Measurements from ENCODE around the gene ZNF638. TPM values are rescaled to one million over a fixed set of nuclear protein-coding genes. Genes with fewer than 3 reads are reported as not detected.
A peak's percentile ranks its signal among the peaks of the same experiment; 100 is the strongest.

The ZNF638 gene
- total and polyA plus RNA-seq, 5 donors = 69.9 to 84.2 (median 76.2) TPM

- WGBS = 67% methylated on average over 2 of the region's 2 CpGs
- no peaks in the 10 kb centered on the region for H3K9me3 ChIP-seq (ENCODE audit: control insufficient read depth, low read length)
- H3K27me3 ChIP-seq (ENCODE audit: control insufficient read depth, insufficient read depth) = no peaks in the 10 kb centered on the region
- H3K27ac ChIP-seq (ENCODE audit: low read length) = no peak overlapping the region
- no peak overlapping the region for H3K4me3 ChIP-seq (ENCODE audit: low read length)
- no peak for DNase-seq
- peaks cover 16% of the 10 kb centered on the region for H3K4me1 ChIP-seq (ENCODE audit: control insufficient read depth, insufficient read depth, low read length)
- intact Hi-C loops (cut with DNase I) = no loop called here
- no peak for ATAC-seq
These were observed 140.4 kb downstream of the ZNF638 start for GRCh38 chr2:71472019-71472418.

- ATAC-seq = no peak
- Histone ChIP-seq H3K9me3 (ENCODE audit: control insufficient read depth, low read length) (no peaks in the 10 kb centered on the region), H3K4me1 (ENCODE audit: control insufficient read depth, insufficient read depth, low read length) (peaks cover 16% of the 10 kb centered on the region), H3K4me3 (ENCODE audit: low read length) (no peak overlapping the region), H3K27me3 (ENCODE audit: control insufficient read depth, insufficient read depth) (no peaks in the 10 kb centered on the region), H3K27ac (ENCODE audit: low read length) (peak overlapping the region; percentile 86)
- intact Hi-C loops (cut with DNase I) = no loop called here
- DNase-seq = no peak
- 94% methylated on average over 9 of the region's 9 CpGs for WGBS
These were observed 141.9 kb downstream of the ZNF638 start for GRCh38 chr2:71473346-71474031.

GRCh38 chr2:71474116-71474743 is 142.6 kb downstream of the ZNF638 start:
- H3K4me1 ChIP-seq (ENCODE audit: control insufficient read depth, insufficient read depth, low read length) = peaks cover 10% of the 10 kb centered on the region
- no peak overlapping the region for H3K4me3 ChIP-seq (ENCODE audit: low read length)

GRCh38 chr2:71474744-71475397 is 143.3 kb downstream of the ZNF638 start:
- DNase-seq (peak; percentile 55 to 70 (median 66)), ATAC-seq (peak; percentile 77 to 93)
- WGBS = 66% methylated on average over 10 of the region's 10 CpGs
- H3K4me3 ChIP-seq (ENCODE audit: low read length) = no peak overlapping the region
- peaks cover 8% of the 10 kb centered on the region for H3K4me1 ChIP-seq (ENCODE audit: control insufficient read depth, insufficient read depth, low read length)
- no peaks in the 10 kb centered on the region for H3K9me3 ChIP-seq (ENCODE audit: control insufficient read depth, low read length)
- H3K27ac ChIP-seq (ENCODE audit: low read length) = peak overlapping the region; percentile 86
- intact Hi-C loops (cut with DNase I) = no loop called here
- no peaks in the 10 kb centered on the region for H3K27me3 ChIP-seq (ENCODE audit: control insufficient read depth, insufficient read depth)

More at GRCh38 chr2:71474116-71474743, 142.6 kb downstream of the ZNF638 start:
- WGBS = 75% methylated on average over 5 of the region's 5 CpGs
- DNase-seq = no peak
- ATAC-seq = peak; percentile 4 to 15
- intact Hi-C loops (cut with DNase I) = no loop called here
- Histone ChIP-seq H3K27ac (ENCODE audit: low read length) (peak overlapping the region; percentile 86), H3K9me3 (ENCODE audit: control insufficient read depth, low read length) (no peaks in the 10 kb centered on the region), H3K27me3 (ENCODE audit: control insufficient read depth, insufficient read depth) (no peaks in the 10 kb centered on the region)

GRCh38 chr2:71476495-71476894 is 144.9 kb downstream of the ZNF638 start:
- Histone ChIP-seq H3K27ac (ENCODE audit: low read length) (no peak overlapping the region), H3K4me1 (ENCODE audit: control insufficient read depth, insufficient read depth, low read length) (peaks cover 6% of the 10 kb centered on the region), H3K4me3 (ENCODE audit: low read length) (no peak overlapping the region), H3K27me3 (ENCODE audit: control insufficient read depth, insufficient read depth) (no peaks in the 10 kb centered on the region), H3K9me3 (ENCODE audit: control insufficient read depth, low read length) (no peaks in the 10 kb centered on the region)
- no peak for DNase-seq
- WGBS = 31% methylated on average over 1 of the region's 1 CpG
- ATAC-seq = no peak
- intact Hi-C loops (cut with DNase I) = no loop called here

GRCh38 chr2:71477231-71477691 is 145.7 kb downstream of the ZNF638 start:
- Histone ChIP-seq H3K27me3 (ENCODE audit: control insufficient read depth, insufficient read depth) (no peaks in the 10 kb centered on the region), H3K27ac (ENCODE audit: low read length) (no peak overlapping the region), H3K9me3 (ENCODE audit: control insufficient read depth, low read length) (no peaks in the 10 kb centered on the region), H3K4me1 (ENCODE audit: control insufficient read depth, insufficient read depth, low read length) (peaks cover 6% of the 10 kb centered on the region), H3K4me3 (ENCODE audit: low read length) (no peak overlapping the region)
- ATAC-seq (no peak), DNase-seq (no peak)
- intact Hi-C loops (cut with DNase I) = no loop called here
- 81% methylated on average over 6 of the region's 6 CpGs for WGBS

- DNase-seq (no peak), ATAC-seq (no peak)
- no peaks in the 10 kb centered on the region for H3K27me3 ChIP-seq (ENCODE audit: control insufficient read depth, insufficient read depth)
- no peaks in the 10 kb centered on the region for H3K9me3 ChIP-seq (ENCODE audit: control insufficient read depth, low read length)
- H3K4me3 ChIP-seq (ENCODE audit: low read length) = no peak overlapping the region
- intact Hi-C loops (cut with DNase I) = no loop called here
- 76% methylated on average over 6 of the region's 6 CpGs for WGBS
- H3K27ac ChIP-seq (ENCODE audit: low read length) = no peak overlapping the region
- H3K4me1 ChIP-seq (ENCODE audit: control insufficient read depth, insufficient read depth, low read length) = peaks cover 4% of the 10 kb centered on the region
These were observed 147.2 kb downstream of the ZNF638 start for GRCh38 chr2:71478806-71479205.

- intact Hi-C loops (cut with DNase I) = no loop called here
- 94% methylated on average over 5 of the region's 5 CpGs for WGBS
- Histone ChIP-seq H3K27ac (ENCODE audit: low read length) (no peak overlapping the region), H3K9me3 (ENCODE audit: control insufficient read depth, low read length) (no peaks in the 10 kb centered on the region), H3K4me3 (ENCODE audit: low read length) (no peak overlapping the region), H3K4me1 (ENCODE audit: control insufficient read depth, insufficient read depth, low read length) (peaks cover 1% of the 10 kb centered on the region), H3K27me3 (ENCODE audit: control insufficient read depth, insufficient read depth) (no peaks in the 10 kb centered on the region)
- ATAC-seq (no peak), DNase-seq (no peak)
These were observed 147.7 kb downstream of the ZNF638 start for GRCh38 chr2:71479261-71479660.

- 90% methylated on average over 4 of the region's 4 CpGs for WGBS
- no peak overlapping the region for H3K4me3 ChIP-seq (ENCODE audit: low read length)
- no peak overlapping the region for H3K27ac ChIP-seq (ENCODE audit: low read length)
- no peaks in the 10 kb centered on the region for H3K9me3 ChIP-seq (ENCODE audit: control insufficient read depth, low read length)
- intact Hi-C loops (cut with DNase I) = no loop called here
- no peaks in the 10 kb centered on the region for H3K4me1 ChIP-seq (ENCODE audit: control insufficient read depth, insufficient read depth, low read length)
- DNase-seq (no peak), ATAC-seq (no peak)
- no peaks in the 10 kb centered on the region for H3K27me3 ChIP-seq (ENCODE audit: control insufficient read depth, insufficient read depth)
These were observed 149.5 kb downstream of the ZNF638 start for GRCh38 chr2:71481111-71481510.

- Histone ChIP-seq H3K4me3 (ENCODE audit: low read length) (no peak overlapping the region), H3K4me1 (ENCODE audit: control insufficient read depth, insufficient read depth, low read length) (no peaks in the 10 kb centered on the region), H3K9me3 (ENCODE audit: control insufficient read depth, low read length) (no peaks in the 10 kb centered on the region), H3K27me3 (ENCODE audit: control insufficient read depth, insufficient read depth) (no peaks in the 10 kb centered on the region), H3K27ac (ENCODE audit: low read length) (no peak overlapping the region)
- intact Hi-C loops (cut with DNase I) = no loop called here
- 66% methylated on average over 4 of the region's 4 CpGs for WGBS
- DNase-seq (no peak), ATAC-seq (no peak)
These were observed 150.5 kb downstream of the ZNF638 start for GRCh38 chr2:71482055-71482454.

GRCh38 chr2:71483246-71483645 is 151.7 kb downstream of the ZNF638 start:
- Histone ChIP-seq H3K9me3 (ENCODE audit: control insufficient read depth, low read length) (no peaks in the 10 kb centered on the region), H3K27me3 (ENCODE audit: control insufficient read depth, insufficient read depth) (no peaks in the 10 kb centered on the region), H3K4me1 (ENCODE audit: control insufficient read depth, insufficient read depth, low read length) (no peaks in the 10 kb centered on the region), H3K4me3 (ENCODE audit: low read length) (no peak overlapping the region), H3K27ac (ENCODE audit: low read length) (no peak overlapping the region)
- no peak for DNase-seq
- intact Hi-C loops (cut with DNase I) = no loop called here
- no peak for ATAC-seq
- WGBS = 85% methylated on average over 10 of the region's 10 CpGs

All from right cardiac atrium (tissue), 5 donors.